ENCODE data around the gene TMEM255B.
"Not testable (repeated sequence)": the region's sequence is repeated elsewhere in the genome, so short reads cannot be mapped to it uniquely, and the experiment has no call there.

Gene TMEM255B

GRCh38 chr13:113735194-113735593 lies 23.8 kb upstream of the TMEM255B start:
- no peak for DNase-seq

DNA sequence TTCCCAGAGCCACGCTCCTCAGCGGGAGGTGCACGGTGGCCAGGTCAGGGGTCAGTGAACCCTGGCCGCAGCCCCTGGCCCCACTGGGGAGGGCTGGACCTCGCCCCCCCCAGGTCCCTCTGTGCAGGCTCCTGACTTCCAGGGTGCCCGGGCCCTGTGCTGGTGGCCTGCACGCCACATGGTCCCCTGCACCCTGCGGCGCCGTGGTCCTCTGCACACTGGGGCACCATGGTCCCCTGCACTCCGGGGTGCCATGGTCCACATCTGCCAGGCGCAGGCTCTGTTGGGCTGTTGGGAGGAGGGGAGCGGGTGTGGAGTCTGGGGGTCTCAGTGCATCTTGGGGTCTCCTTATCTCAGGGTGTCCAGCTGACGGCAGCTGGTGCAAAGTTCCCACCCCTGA lies 23.3 kb upstream of the TMEM255B start:
- DNase-seq: no peak

DNA sequence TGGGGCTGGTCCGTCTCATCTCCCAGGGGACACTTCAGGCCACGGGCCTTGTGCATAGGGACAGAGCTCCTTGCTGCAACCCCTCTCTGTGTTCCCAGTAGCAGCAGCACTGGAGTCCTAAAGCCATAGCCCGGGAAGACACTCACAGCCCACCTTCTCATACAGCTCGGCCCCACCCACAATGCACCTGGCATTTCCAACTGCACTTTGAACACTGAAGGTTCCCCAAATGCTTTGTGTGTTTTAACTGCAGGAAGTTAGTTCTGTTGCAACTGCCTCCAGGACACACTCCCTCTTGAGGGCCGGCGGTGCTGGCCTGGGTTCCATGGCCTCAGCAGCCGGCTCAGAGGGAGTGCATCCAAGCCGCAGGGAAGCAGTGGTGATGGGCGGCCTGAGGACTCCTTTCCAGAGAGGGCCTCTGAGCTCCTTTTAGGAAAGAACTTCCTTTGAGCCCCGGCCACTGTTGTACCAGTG lies 22.7 kb upstream of the TMEM255B start:
- DNase-seq: no peak

DNA sequence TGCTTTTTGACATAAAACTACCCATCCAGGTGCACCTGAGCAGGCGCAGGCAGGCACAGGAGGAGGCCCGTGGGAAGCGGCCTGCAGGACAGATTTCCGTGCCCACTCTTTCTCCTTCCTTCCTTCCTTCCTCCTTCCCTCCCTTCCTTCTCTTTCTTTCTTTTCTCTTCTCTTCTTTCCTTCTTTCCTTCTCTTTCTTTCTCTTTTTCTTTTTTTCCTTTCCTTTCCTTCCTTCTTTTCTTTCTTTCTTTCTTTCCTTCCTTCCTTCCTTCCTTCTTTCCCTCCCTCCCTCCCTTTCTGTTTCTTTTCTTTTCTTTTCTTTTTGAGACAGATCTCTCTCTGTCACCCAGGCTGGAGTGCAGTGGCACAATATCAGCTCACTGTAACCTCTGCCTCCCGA lies 21.2 kb upstream of the TMEM255B start:
- DNase-seq: no peak

DNA sequence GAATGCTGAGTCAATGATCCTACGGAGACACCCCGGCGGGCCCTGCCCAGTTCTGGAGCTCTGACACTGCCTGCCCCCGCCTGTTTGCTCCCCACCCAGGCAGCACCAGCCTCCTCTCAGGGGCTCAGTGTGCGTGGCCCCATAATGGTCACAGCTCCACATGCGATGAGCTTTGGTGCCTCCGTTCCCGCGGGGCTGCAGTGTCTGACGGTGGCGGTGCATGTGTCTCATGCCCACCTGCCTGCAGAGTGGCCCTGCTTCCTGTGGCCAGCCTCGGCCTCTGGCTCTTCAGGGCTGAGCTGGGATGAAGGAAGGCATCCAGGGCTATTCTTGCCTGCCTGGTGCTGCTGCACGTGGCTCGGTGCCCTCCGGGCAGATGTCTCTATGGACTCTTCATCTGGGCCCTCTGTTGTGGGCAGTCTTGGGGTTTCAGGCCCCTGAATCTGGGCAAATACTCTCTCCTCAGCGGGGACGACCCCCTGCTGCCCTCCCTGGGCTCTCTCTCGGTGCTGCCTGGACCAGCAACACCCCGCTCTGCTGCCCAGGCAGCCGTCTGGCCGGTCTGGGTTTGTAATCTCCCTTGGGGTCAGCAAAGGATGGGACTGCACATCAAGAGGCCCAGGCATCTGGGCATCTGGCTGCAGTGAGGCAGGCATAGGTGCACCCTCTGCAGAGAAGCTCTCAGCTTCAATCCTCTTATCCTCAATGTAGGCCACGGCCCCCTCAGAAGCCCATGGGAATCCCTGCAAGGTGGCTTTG lies 19.3 kb upstream of the TMEM255B start:
- DNase-seq: no peak

GRCh38 chr13:113740286-113740556 lies 18.8 kb upstream of the TMEM255B start:
- DNase-seq: no peak

DNA sequence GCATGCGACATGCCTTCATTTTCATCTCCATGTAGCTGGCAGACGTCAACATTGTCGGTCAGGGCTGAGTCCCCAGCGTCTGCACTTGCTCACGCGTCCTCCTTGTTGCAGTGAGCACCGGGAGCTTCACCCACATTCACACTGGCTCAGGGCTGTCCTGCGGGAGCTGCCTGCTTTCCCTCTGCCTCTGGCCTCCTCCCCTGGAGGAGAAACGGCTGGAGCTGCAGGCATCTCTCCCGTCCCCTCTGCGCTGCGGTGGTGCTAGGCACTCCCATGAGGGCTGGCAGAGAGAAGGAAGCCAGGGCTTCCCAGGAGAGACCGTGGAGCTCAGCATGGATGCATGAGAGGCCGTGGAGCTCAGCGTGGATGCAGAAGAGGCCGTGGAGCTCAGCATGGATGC lies 18.4 kb upstream of the TMEM255B start:
- DNase-seq: no peak

- DNase-seq: no peak
Measured at GRCh38 chr13:113741191-113741668, 17.8 kb upstream of the TMEM255B start.

DNA sequence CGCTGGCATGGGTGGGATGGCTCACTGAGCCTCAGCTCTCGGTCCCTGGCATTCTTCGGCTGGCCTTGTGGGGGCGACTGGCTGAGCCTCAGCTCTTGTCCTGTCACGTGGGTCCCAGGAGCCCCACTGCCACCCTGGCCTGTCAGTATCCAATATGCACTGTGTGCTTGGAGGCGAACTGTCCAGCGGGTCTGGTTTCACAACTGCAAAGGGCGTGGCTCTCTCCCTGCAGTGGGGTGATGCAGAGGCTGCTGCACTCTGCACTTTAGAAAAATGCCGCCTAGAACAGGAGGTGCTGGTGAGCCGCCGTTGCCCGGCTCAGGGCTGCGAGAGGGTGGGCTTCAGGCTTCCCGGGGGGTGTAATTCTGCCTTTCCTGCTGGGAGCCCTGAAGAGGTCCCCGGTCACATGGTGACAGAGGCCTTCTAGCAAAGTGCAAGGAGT lies 17.0 kb upstream of the TMEM255B start:
- no peak for DNase-seq

GRCh38 chr13:113742445-113743120 lies 16.4 kb upstream of the TMEM255B start:
- no peak for DNase-seq

DNA sequence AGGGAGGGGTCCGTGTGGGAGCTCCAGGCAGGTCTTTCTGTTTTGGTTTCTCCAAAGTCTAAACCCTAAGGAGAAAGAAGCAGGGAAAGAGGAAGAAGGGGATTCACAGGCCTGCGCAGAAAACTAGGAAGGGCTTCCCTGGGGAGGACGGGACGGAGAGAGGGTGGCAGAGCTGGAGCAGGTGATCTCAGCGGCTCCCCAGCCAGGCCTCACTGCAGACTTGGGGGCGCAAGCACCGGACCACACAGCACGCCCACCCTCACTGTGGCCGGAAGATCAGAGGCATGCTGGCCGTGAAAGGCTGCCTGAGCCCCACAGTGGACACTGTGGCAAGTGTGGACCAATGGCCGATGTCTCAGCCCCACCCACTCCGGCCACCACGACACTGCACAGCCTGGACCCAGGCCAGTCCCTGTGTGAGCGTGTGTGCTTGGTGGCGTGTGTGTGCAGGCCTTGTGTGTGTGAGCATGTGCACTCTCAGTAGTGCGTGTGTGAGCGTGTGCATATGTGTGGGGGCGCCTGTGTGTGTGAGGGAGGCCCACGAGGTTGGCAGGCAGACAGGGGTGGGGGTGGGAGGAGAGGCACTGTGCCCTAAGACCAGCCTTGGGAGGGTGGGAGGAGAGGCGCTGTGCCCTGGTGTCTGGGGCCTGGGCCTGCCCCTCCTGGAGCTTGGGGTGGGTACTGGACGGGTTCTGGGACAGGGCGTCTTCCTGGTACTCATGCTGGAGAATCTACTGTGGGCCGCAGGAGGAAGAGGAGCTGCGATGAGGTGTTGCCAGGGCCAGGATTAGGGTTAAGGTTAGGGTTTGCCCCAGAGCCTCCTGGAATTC lies 15.4 kb upstream of the TMEM255B start:
- DNase-seq: no peak

DNA sequence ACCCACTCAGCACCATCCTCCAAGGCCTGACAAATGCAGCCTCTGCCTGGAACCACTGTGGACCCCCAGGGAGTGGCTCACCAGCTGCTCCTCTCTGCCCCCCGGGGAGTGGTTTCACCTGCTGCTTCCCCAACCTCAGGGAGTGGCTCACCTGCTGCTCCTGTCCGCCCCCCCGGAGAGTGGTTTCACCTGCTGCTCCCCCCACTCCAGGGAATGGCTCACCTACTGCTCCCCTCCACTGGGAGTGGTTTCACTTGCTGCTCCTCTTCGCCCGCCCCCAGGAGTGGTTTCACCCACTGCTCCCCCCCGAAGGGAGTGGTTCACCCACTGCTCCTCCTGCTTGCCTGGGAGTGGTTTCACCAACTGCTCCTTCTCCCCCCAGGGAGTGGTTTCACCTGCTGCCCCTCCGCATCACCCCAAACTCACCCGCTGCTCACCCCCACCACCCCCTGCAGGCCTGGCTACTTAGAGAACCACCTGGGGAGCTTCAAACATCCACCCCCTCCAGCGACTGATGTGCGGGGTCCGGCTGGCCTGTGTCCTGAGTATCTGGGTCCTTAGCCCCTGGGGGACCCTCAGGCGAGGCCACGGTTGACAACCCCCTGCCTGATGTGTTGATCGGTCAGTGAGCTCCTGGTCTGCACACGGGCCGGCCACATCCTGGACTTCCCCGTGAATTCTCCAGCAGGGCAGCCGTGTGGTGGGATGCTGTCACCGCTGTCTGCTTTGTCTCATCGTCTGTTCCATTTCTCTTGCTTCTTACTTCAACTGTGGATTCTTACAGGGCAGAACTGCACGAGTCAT lies 14.6 kb upstream of the TMEM255B start:
- DNase-seq: no peak

DNA sequence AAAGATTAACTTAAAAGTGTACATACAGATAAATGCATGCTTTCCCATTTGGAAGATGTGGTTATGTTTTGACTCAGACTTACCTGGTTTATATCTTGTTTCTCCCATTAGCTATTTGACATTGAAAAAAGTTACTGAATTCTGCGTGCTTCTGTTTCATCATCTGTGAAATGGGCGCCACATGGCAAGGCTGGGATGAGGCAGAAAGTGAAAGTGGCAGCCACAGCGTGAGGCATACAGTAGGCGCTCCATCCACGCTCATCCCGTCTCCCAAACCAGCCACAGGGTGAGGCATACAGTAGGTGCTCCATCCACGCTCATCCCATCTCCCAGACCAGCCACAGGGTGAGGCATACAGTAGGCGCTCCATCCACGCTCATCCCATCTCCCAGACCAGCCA lies 14.0 kb upstream of the TMEM255B start:
- DNase-seq: no peak

GRCh38 chr13:113745500-113746142 lies 13.4 kb upstream of the TMEM255B start:
- DNase-seq: not testable (repeated sequence)

DNA sequence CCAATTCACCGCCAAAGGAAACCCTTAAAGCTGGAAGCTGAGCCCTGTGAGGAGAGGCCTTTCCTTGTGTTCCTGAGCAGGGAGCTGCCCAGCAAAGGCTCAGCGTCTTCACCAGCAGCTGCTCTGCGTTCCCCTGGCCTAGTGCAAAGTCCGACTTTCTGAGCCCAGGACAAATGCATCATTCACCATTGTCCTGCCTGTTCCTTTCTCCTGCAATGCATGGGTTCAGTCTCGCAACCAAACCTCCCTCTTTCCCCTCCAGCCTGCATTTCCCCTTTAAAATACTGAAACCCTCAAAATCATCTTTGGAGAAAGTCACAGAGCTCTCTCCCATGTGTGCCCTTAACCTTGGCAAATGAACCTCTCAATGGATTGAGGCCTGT lies 12.9 kb upstream of the TMEM255B start:
- no peak for DNase-seq

GRCh38 chr13:113746671-113747070 lies 12.4 kb upstream of the TMEM255B start:
- no peak for DNase-seq

DNA sequence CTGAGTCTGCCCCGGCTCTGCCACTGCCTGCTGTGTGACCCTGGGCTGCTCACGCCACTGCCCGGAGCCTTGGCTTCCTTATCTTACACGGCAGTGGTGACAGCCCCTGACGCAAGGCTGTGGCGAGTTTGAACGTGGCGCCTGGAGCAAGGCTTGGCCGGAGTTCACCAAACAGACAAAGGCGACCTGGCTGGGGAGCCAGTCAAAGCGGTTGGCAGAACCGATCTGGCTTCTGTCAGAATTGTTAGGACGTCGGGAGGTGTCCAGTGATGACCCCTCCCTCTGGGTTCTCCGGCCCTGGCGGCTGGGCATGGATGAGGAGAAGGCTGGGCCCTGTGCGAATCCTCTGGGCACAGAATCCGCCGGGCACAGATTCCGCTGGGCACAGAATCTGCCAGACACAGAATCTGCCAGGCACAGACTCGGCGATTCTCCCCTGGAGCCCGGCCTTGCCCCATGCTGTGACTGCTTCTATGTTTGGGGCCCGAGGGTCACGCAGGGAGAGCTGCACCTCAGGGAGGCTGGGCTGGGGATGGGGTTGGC lies 11.7 kb upstream of the TMEM255B start:
- DNase-seq: no peak

DNA sequence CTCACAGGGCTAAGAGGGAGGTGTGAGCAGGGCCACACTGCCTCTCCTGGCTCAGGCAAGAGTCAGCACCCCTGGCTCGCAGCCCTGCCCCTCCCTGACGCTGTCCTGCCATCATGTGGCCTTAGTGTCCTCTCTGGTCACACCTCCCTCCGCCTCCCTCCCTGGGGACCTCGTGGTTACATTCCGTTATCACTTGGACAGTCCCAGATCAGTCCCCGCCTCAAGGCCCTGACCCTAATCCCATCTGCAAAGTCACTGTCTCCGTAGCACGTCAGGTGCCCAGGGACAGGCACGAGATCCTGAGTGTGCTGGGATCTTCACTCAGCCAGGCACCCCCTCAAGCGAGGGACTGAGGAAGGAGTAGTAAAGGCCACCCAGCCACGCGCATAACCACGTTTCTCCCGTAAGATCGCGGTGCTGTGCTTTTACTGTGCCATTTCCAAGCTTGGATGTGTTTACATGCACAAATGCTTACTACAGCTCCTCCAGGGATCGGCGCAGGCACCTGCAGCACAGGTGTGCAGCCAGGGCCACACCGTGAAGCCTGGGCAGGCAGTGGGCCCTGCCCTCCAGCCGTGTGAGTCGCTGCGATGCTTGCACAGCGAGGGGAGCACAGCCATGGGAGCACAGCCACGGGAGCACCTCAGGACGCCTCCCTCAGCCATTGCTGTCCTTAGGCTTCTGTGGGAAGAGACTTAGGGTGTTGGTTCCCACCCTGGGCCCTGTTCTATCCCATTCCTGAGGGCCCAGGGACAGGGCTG lies 10.7 kb upstream of the TMEM255B start:
- DNase-seq: no peak

- no peak for DNase-seq
Measured at GRCh38 chr13:113748862-113749451, 10.1 kb upstream of the TMEM255B start.

GRCh38 chr13:113749507-113749906 lies 9.5 kb upstream of the TMEM255B start:
- DNase-seq: no peak

GRCh38 chr13:113749967-113750366 lies 9.1 kb upstream of the TMEM255B start:
- no peak for DNase-seq
